ENCODE measurements around the gene FOLR3. TPM values are rescaled to one million over a fixed set of nuclear protein-coding genes. Genes with fewer than 3 reads are reported as not detected.

FOLR3 gene
- total RNA-seq, 1 experiment from 2014 or later, result not detected

- TF ChIP-seq REST (IDR thresholded peaks at IDR 0.05; ENCODE audit: low read depth), result no peak
Observed at GRCh38 chr11:72100009-72100408, 35.5 kb upstream of the FOLR3 start (continued).

- ATAC-seq, result no peak
- TF ChIP-seq EGR1 (IDR thresholded peaks at IDR 0.05; ENCODE audit: low read depth), result no peak
- TF ChIP-seq RAD21 (IDR thresholded peaks at IDR 0.05; ENCODE audit: low read depth), result no peak
- no peak for TF ChIP-seq JUND (IDR thresholded peaks at IDR 0.05)
- TF ChIP-seq ZBTB33 (IDR thresholded peaks at IDR 0.05; ENCODE audit: extremely low read depth, insufficient replicate concordance, low read length), result no peak
- no peak for TF ChIP-seq CBX3 (IDR thresholded peaks at IDR 0.05; ENCODE audit: low read depth)
- TF ChIP-seq CTCF (IDR thresholded peaks at IDR 0.05 in 2 of 3, conservative IDR thresholded peaks at IDR 0.05 in 1 of 3; ENCODE audit: borderline replicate concordance in 1 of 3, insufficient read depth in 1 of 3, low read depth in 2 of 3, low read length in 2 of 3), result no peak
- TF ChIP-seq FOSL1 (IDR thresholded peaks at IDR 0.05; ENCODE audit: low read depth), result no peak
- no peak for TF ChIP-seq ATF3 (IDR thresholded peaks at IDR 0.05)
- TF ChIP-seq SP1 (IDR thresholded peaks at IDR 0.05; ENCODE audit: low read depth), result no peak
- TF ChIP-seq CEBPB (IDR thresholded peaks at IDR 0.05; ENCODE audit: low read depth), result no peak
- no peak for TF ChIP-seq POLR2AphosphoS5 (IDR thresholded peaks at IDR 0.05; ENCODE audit: low read depth, low read length)
- TF ChIP-seq REST (IDR thresholded peaks at IDR 0.05; ENCODE audit: low read depth), result no peak
- TF ChIP-seq TCF7L2 (IDR thresholded peaks at IDR 0.05; ENCODE audit: borderline replicate concordance, extremely low read depth, insufficient read depth, insufficient read length), result no peak
Observed at GRCh38 chr11:72100462-72100861, 35.1 kb upstream of the FOLR3 start.

More at GRCh38 chr11:72100462-72100861, 35.1 kb upstream of the FOLR3 start:
- Histone ChIP-seq H3K9me2 (ENCODE audit: insufficient read depth) (no peaks in the 10 kb centered on the region), H3K4me3 (replicated peaks in 1 of 2; ENCODE audit: low read depth in 1 of 2, low read length in 2 of 2) (no peak overlapping the region), H3K79me2 (ENCODE audit: insufficient read depth, low read length) (peaks cover 36% of the 10 kb centered on the region), H3K4me1 (ENCODE audit: control insufficient read depth in 1 of 2, insufficient read depth in 2 of 2, low read length in 2 of 2) (peaks cover 11 to 18% of the 10 kb centered on the region in 2 experiments; a peak in 3 of 4 replicates), H4K20me1 (ENCODE audit: insufficient read depth) (no peaks in the 10 kb centered on the region), H3K9me3 (ENCODE audit: control insufficient read depth in 1 of 2, insufficient read depth in 1 of 2, low read depth in 1 of 2, low read length in 2 of 2) (no peaks in the 10 kb centered on the region), H3K27me3 (ENCODE audit: insufficient read depth, low read length) (no peaks in the 10 kb centered on the region), H3K36me3 (ENCODE audit: control insufficient read depth in 1 of 2, insufficient read depth in 2 of 2, low read length in 2 of 2) (peaks cover 13 to 18% of the 10 kb centered on the region in 2 experiments; a peak in 3 of 4 replicates), H3K9ac (ENCODE audit: low read length) (no peak overlapping the region), H3K27ac (ENCODE audit: low read depth, low read length) (no peak overlapping the region), H3K4me2 (ENCODE audit: low read length) (no peak overlapping the region), H2AFZ (ENCODE audit: low read depth, low read length, poor library complexity, severe bottlenecking) (no peak overlapping the region)
- DNase-seq (ENCODE audit: low read depth, low spot score), result no peak
- POLR2A ChIA-PET, result interaction anchor here (1.4 kb wide), 1 partner anchor 12 kb away, joined by 3 read pairs; the partner anchor contains the start of gene ANAPC15
- CTCF ChIA-PET, result no interaction called here
- RAD21 ChIA-PET (ENCODE audit: low non-redundant PET in 1 of 2, low total read pairs in 2 of 2, uncharacterized antibody in 2 of 2, unreplicated experiment in 2 of 2), result no interaction called here
- no TSS peak for BruUV-seq (replicated peaks)
- intact Hi-C loops (cut with micrococcal nuclease), result loop anchor here (5.0 kb wide), 1 partner anchor 122 kb away; the partner anchor contains the start of gene INPPL1

All from HCT116 (cell line).